NCI-H2107 treated with DMSO at 0.1 percent for 48 hours (cell line): Measurements from ENCODE around the gene ALDH3B2.
A peak's percentile ranks its signal among the peaks of the same experiment; 100 is the strongest.
"Not testable (repeated sequence)": the region's sequence is repeated elsewhere in the genome, so short reads cannot be mapped to it uniquely, and the experiment has no call there.

Source experiments
- DNase-seq: peaks from one replicate; lab custom pipeline; 2025; ENCODE audit not compliant: unreplicated experiment; lab: John Stamatoyannopoulos, UW

ALDH3B2 gene

GRCh38 chr11:67674442-67674871, at the start of gene ALDH3B2:
TSS of gene ALDH3B2 (minus strand) at chr11:67674623. CDS start at chr11:67666935, 7,688 bp downstream.
- no peak for DNase-seq

GRCh38 chr11:67723036-67723435, 48.6 kb upstream of the ALDH3B2 start:
- DNase-seq = not testable (repeated sequence)

- DNase-seq = not testable (repeated sequence)
Observed at GRCh38 chr11:67716226-67716625, 41.8 kb upstream of the ALDH3B2 start.

- not testable (repeated sequence) for DNase-seq
Observed at GRCh38 chr11:67715801-67716200, 41.4 kb upstream of the ALDH3B2 start.

- not testable (repeated sequence) for DNase-seq
Observed at GRCh38 chr11:67713892-67714509, 39.6 kb upstream of the ALDH3B2 start.

GRCh38 chr11:67711676-67712075, 37.3 kb upstream of the ALDH3B2 start:
- not testable (repeated sequence) for DNase-seq

GRCh38 chr11:67711212-67711611, 36.8 kb upstream of the ALDH3B2 start:
- not testable (repeated sequence) for DNase-seq

GRCh38 chr11:67709806-67710205, 35.4 kb upstream of the ALDH3B2 start:
- not testable (repeated sequence) for DNase-seq

- no peak for DNase-seq
Observed at GRCh38 chr11:67705264-67705663, 30.8 kb upstream of the ALDH3B2 start.

- no peak for DNase-seq
Observed at GRCh38 chr11:67704524-67704923, 30.1 kb upstream of the ALDH3B2 start.

GRCh38 chr11:67703709-67704108, 29.3 kb upstream of the ALDH3B2 start:
- DNase-seq = not testable (repeated sequence)

- DNase-seq = peak; percentile 66
Observed at GRCh38 chr11:67700548-67701262, 26.3 kb upstream of the ALDH3B2 start.

- no peak for DNase-seq
Observed at GRCh38 chr11:67700141-67700540, 25.7 kb upstream of the ALDH3B2 start.

- no peak for DNase-seq
Observed at GRCh38 chr11:67699521-67699920, 25.1 kb upstream of the ALDH3B2 start.

GRCh38 chr11:67698247-67698646, 23.8 kb upstream of the ALDH3B2 start:
- no peak for DNase-seq

- DNase-seq = no peak
Observed at GRCh38 chr11:67697846-67698245, 23.4 kb upstream of the ALDH3B2 start.

GRCh38 chr11:67696998-67697397, 22.6 kb upstream of the ALDH3B2 start:
- no peak for DNase-seq

GRCh38 chr11:67695606-67696005, 21.2 kb upstream of the ALDH3B2 start:
- no peak for DNase-seq

- no peak for DNase-seq
Observed at GRCh38 chr11:67694875-67695555, 20.6 kb upstream of the ALDH3B2 start.

- no peak for DNase-seq
Observed at GRCh38 chr11:67691149-67691548, 16.7 kb upstream of the ALDH3B2 start.

GRCh38 chr11:67689178-67689577, 14.8 kb upstream of the ALDH3B2 start:
- DNase-seq = no peak

- DNase-seq = no peak
Observed at GRCh38 chr11:67687986-67688385, 13.6 kb upstream of the ALDH3B2 start.
